ENCODE measurements around the gene C16orf46.

DNA sequence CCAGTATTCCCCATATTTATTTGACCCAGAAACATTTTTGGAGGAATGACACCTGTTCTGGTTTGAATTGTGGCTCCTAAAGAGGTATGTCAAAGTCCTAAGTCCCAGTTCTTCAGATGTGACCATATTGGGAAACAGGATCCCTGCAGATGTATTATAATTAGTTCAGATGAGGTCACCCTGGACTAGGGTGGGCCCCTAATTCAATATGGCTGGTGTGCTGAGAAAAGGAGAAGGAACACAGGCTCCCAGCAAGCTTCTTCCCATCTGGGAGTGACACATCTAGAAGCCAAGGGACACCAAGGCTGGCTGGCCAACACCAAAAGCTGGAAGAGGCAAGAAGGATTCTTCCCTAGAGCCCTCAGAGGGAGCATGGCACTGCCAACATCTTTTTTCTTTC lies 22.9 kb upstream of the C16orf46 start:
- TF ChIP-seq CTCF (IDR thresholded peaks at IDR 0.05; ENCODE audit: insufficient read depth, low read length, poor library complexity, severe bottlenecking) (no peak), EZH2phosphoT487 (conservative IDR thresholded peaks at IDR 0.05; ENCODE audit: low read length) (no peak)
